Adipose tissue (tissue), 3 donors: ENCODE results near the gene PIGQ. TPM values are rescaled to one million over a fixed set of nuclear protein-coding genes. Genes with fewer than 3 reads are reported as not detected.

Source experiments
- H3K27ac ChIP-seq: one replicate; pipeline ENCODE4 v1.5.1; 2013; ENCODE audit warnings: low read depth, low read length
- WGBS, 3 donors: extraction: QIAGEN DNeasy Blood & Tissue Kit; methylation state at CpG; one replicate each; pipeline ENCODE4 v1.1.7; 2013; 5-methylcytosine and 5-hydroxymethylcytosine counted together
- polyA plus RNA-seq, 3 donors: library from polyadenylated mRNA; stranded (reverse); fragments of 200-250 nt; gene quantifications; one replicate each; pipeline ENCODE4 v1.2.3, GENCODE V29; 2013
- donor health status: healthy with polysubstance abuse.
- donor health status: Bipolar disorder and iron deficiency.
- donor health status: healthy.

Gene PIGQ
- polyA plus RNA-seq, 3 donors = 36.6 to 47.7 (median 37.6) TPM

DNA sequence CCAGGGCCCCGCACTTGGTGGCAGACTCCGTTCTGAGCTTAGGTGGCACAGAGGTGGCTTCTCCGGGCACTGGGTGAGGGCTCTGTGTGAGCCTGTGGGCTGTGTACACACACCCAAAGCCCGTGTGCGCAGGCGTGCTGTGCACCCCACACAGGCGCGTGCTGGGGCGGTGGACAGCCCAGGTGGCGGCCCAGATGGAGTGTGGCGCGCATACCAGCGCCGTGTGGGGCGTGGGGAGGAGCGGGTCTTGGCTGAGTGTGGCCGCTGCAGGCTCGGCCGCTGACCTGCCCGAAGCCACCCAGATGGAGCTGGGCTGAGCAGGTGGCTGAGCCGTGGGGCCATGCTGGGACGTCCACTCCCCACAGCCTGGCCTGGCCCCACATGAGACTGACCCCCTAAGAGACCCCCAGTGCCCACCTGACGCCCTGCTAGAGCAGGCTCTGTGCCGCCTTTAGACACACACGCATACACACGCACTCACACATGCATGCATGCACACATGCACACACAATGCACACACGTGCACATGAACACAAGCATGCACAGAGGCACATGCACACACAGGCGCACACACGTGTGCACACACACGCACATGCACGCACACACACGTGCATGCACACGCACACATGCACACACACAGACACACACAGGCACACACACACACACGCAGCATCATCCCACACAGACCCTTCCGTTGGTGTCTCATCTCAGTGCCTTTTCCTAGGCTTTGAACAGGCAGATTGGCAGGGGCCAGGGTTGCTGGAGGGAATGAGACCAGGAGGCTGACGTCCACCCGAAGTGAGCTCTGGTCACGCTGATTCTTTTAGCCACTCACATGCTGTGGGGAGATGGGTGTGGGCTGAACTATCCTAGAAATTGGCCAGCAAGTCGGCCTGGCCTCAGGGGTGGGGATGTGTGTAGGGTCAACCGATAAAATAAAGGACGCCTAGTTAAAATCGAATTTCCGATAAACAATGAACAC is 7.5 kb upstream of the PIGQ start:
- WGBS, 3 donors = 80 to 87% (median 86%) methylated on average over 41 to 43 of the region's 43 CpGs
- no peak overlapping the region for H3K27ac ChIP-seq

DNA sequence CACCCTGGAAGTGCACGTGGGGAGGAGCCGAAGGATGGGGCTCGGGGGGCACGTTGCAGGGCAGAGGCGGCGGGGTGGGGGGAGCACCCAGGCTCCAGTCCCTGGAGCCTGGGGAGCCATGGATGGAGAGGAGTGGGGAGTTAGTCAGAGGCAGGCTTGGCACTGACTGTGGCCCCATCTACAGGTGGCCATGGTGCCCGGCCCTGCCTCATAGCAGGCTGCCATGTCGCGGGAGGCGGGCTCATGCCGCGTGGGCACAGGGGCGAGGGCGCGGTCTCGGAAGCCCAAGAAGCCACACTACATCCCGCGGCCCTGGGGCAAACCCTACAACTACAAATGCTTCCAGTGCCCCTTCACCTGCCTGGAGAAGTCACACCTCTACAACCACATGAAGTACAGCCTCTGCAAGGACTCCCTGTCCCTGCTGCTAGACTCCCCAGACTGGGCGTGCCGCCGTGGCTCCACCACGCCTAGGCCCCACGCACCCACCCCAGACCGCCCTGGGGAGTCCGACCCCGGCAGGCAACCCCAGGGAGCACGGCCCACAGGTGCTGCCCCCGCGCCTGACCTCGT is 6.6 kb upstream of the PIGQ start:
- WGBS, 3 donors = 85 to 87% (median 85%) methylated on average over 29 to 30 of the region's 30 CpGs
- no peak overlapping the region for H3K27ac ChIP-seq

DNA sequence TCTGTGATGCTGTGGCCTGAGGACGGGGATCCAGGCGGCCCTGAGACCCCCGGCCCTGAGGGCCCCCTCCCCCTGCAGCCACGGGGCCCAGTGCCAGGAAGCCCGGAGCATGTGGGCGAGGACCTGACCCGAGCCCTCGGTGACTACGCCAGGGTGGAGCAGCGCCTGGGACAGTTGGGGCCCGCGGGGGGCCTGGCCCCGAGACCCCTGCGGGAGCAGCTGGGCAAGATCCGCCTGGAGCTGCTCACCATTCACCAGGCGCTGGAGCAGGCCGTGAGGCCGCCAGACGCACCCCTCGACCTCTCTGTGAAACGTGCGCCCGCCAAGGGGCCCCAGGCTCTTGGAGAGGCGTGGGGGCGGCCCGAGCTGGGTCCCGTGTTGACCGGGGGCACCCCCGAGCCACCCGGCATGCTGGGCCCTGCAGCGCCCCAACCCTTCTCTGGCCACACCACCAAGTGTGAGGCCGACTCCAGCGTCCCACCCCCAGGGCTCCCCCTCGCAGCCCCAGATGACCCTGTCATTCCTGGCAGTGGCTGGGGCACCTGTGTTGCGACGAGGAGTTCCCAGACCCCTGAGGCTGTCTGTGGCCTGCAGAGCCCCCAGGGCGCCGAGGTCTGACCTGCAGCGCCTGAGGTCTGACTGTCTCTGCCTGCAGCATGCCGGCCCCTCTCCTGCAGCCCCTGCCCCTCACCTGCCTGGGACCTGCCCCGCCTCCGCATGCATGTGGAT is 4.9 kb upstream of the PIGQ start:
- 80 to 86% (median 86%) methylated on average over 35 to 42 of the region's 42 CpGs for WGBS, 3 donors
- no peak overlapping the region for H3K27ac ChIP-seq

DNA sequence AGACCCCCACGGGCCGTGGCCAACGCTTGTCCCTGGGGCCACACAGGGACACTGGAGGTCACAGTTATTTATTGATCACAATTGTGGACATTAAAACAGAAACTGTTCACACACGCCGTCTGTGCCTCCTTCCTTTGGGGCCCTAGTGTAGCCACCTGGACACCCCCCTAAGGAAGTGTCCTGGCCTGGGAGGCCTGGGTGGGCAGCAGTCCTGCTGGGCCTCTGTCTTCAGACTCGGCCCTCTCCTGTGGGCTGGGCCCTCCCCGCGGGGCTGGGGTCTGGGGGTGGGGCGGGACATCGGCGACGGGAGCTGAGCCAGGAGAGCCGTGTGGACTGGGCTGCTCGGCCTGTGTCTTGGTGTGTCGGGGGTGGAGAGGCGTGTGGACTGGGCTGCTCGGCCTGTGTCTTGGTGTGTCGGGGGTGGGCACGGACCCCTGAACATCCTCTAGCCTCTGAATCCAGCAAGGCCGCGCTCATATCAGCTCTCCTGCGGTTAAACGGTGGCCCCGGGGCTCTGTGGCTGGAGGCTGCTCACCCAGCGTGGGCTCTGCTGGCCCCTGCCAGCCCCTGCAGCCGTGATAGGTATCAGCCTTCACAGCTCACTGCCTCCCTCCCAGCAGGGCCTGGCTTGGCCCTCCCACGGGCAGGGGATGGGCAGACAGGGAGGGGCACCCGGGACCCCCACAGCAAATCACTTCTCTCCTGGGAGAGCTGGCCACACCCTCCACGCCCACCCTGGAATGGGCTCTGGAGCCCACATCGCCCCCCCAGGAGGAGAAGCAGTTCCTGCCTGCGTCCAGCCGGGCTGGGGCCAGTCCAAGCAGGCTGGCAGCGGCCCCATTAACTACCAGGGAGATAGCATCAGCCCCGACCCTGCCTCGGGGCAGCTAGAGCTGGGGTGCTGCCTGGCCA is 4.1 kb upstream of the PIGQ start:
- 54 to 63% (median 61%) methylated on average over 33 to 35 of the region's 35 CpGs for WGBS, 3 donors
- H3K27ac ChIP-seq = no peak overlapping the region

DNA sequence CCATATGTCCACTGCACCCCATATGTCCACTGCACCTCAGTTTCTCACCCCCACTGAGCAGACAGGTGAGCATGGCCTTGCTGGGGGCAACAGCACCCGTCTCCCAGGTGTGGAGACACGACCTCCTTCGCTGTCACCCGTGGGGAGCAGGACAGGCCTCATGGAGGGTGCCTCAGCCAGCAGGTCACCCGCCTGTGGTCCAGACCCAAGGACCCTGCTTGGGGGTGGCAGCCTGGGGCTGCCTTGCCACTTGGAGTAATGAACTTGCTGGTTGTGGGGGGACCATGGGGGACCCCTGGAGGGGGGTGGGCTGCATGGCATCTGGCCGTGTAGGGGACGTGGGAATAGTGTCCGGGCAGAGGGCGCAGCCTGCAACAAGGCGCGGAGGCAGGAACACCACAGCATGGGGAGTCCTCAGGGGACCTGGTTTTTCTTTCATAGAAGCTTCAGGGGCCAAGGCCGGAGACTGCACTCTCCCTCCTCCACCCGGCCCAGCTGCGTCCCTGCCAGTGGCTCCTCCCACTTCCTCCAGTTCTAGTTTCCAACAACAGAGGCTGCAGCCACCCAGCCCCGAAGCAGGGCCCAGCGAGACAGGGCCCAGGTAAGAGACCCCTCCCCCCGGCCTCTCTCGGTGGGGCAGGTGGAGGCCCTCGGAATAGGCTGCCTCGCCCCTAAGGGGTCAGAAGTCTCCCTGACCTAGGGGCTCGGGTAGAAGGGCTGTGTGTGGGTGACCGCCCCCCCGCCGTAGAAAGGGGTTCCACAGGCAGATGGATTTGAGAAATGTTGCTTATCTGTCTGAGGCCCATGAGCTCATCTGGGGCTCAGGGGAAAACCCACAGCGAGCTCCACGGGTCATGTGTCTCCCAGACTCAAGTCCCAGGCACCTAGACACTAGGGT is 3.0 kb upstream of the PIGQ start, which contains the start of gene NHLRC4:
Gene NHLRC4 (plus strand): TSS at position 531 of the 898 bp plus-strand sequence. CDS start 1,043 bp downstream, outside the sequence.
- 19 to 46% (median 21%) methylated on average over 24 to 26 of the region's 26 CpGs for WGBS, 3 donors
- no peak within 1 kb of the TSS for H3K27ac ChIP-seq

DNA sequence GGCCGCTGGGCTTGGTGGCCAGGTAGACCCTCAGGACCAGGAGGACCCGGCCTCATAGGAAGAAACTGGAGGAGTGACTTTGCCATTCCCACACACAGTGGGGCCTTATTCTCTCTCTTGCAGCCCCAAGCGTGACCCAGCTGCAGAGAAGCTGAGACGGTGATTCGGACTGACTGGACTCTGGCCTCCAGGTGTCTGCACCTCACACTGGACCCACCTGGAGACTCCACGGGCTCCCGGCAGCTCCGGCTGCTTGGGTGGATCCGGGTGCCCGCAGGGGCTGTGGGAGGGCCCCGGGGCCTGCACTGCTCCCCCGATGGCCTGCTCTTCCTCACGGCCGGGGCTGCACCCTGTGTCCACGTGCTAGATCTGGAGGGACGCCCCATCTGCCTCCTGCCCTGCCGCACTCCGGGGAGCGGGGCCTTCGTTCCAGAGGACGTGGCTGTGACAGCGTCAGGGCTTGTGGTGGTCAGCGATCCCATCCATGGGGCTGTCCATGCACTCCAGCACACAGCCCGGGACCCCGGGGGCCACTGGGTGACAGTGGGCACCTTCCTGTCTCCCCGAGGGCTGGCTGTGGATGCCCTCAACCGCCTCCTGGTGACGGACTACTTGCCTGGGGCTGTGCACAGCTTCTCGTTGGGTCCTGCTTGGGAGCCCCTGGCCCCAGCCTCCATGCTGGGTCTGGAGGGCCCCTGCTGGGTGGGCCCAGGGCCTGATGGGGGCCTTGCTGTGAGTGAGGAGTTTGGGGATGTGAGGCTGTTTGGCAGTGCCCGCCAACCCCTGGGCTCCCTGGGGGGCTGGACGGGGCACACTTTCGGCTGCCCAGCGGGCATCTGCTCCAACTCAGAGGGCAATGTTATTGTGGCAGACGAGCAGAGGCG is 2.2 kb upstream of the PIGQ start:
- 89 to 92% (median 90%) methylated on average over 34 to 35 of the region's 35 CpGs for WGBS, 3 donors
- no peak overlapping the region for H3K27ac ChIP-seq

DNA sequence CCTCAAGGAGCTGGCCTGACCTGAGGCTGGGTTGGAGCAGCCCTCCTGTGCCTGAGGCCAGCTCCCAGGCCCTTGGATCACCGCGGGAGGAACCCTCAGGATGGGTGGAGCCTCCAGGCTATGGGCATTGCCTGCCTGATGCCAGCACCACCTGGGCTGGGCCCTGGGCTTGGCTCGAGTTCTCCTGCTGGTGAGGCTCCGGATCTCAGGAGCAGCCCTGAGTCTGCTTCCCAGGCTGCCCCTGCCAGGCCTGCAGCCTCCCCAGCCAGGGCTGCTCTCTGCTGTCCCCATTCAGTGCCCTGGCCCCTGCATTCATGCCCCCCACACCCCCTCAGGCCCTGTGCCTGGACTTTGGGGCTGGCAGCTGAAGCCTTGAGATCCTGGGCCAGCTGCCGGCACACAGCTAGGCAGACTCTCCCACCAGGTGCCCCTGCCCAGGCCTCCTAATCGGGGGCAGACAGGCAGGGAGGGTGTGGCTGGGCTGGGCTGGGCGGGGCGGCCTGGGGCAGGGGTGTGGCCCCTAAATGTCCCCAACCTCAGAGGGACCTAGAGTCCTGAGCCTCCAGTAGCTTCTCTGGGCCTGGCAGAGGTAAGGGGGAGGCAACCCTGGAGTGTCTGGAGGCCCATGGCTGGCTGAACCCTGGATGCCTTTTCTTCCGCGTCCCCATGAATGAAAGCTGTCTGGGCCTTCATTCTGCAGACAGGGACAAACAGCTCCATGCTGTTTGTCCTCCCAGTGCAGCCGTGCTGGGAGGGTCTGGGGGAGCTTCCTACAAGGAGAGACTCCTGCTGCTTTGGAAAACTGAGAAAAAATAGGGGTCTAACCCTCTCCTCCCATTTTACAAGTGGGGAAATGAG is 1.1 kb upstream of the PIGQ start:
- H3K27ac ChIP-seq = no peak overlapping the region
- WGBS, 3 donors = 58 to 84% (median 65%) methylated on average over 9 to 11 of the region's 11 CpGs

DNA sequence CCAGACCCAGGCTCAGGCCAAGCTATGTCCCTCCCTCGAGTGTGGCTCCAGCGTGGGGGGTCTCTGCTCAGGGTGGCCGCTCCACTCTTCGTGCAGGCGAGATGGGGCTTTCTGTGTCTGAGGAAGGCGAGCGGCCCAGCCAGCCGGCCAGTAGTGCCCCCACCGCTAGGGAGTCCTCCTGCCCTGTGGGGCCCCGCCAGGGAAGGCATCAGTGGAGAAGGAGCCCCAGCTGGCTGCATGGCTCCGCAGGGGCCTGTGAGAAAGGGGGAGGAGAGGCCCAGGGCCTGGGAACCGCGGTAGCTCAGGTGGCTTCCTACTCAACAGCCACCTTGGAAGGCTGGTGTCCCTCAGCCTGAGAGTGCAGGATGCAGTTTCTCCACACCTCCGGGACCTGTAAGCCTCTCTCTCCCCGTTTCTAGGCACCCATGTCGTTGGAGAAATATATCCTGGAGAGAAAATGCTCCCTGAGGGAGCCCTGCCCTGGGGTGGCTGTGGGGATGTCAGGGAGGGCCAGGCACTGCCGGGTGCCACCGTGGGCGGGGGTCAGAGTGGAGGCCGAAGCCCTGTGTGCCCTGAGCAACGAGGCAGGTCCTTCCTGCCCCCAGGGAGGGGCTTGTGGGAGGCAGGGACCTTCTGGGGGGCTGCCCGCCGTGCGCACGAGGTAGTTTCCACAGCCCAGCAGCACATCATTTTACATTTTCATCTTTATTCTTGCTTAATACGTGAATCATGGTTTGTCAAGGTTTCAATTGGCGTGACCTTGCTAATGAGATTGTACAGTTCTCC is 3.3 kb downstream of the PIGQ start:
- 82 to 88% (median 88%) methylated on average over 24 to 27 of the region's 27 CpGs for whole genome bisulfite sequencing, 3 donors

DNA sequence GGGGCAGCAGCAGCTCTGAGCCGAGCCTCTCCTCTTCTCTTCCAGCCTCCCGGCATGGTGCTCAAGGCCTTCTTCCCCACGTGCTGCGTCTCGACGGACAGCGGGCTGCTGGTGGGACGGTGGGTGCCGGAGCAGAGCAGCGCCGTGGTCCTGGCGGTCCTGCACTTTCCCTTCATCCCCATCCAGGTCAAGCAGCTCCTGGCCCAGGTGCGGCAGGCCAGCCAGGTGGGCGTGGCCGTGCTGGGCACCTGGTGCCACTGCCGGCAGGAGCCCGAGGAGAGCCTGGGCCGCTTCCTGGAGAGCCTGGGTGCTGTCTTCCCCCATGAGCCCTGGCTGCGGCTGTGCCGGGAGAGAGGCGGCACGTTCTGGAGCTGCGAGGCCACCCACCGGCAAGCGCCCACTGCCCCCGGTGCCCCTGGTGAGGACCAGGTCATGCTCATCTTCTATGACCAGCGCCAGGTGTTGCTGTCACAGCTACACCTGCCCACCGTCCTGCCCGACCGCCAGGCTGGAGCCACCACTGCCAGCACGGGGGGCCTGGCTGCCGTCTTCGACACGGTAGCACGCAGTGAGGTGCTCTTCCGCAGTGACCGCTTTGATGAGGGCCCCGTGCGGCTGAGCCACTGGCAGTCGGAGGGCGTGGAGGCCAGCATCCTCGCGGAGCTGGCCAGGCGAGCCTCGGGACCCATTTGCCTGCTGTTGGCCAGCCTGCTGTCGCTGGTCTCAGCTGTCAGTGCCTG is 4.4 kb downstream of the PIGQ start:
- 94 to 96% (median 95%) methylated on average over 42 to 46 of the region's 46 CpGs for WGBS, 3 donors
- no peak overlapping the region for H3K27ac ChIP-seq

More for the DNA sequence above, 3.3 kb downstream of the PIGQ start:
- no peak overlapping the region for H3K27ac ChIP-seq

DNA sequence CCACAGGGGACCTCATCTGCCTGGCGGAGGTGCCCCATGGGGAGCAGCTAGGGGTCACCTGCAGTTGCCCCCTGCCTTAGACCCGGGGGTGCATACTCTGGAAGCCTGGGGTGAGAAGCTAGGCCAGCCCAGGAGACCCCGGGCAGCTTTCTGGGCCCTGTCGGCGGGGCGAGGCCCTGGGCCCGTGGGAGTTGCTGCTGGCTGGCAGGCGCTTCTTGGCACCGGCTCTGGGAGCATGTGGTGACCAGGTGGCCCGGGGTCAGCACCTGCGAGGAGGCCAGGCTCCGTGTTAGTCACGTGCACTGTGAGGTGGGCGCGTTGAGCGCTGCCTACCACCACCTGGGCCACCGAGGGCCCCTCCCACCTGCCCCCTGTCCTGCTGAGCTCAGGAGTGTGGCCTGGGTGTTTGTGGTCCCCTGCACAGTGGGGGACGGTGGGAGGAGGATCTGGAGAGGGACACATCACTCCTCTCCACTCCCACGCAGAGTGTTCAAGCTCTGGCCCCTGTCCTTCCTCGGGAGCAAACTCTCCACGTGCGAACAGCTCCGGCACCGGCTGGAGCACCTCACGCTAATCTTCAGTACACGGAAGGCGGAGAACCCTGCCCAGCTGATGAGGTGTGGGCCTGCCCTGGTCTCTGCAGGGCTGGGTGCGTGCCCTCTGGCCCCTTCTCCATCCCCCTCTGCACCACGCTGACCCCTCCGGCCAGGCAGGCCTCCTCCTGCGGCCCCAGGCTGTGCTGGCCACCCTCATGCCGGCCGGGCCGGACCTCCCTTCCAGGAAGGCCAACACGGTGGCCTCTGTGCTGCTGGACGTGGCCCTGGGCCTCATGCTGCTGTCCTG is 5.8 kb downstream of the PIGQ start:
- 87 to 91% (median 89%) methylated on average over 32 to 36 of the region's 36 CpGs for WGBS, 3 donors

DNA sequence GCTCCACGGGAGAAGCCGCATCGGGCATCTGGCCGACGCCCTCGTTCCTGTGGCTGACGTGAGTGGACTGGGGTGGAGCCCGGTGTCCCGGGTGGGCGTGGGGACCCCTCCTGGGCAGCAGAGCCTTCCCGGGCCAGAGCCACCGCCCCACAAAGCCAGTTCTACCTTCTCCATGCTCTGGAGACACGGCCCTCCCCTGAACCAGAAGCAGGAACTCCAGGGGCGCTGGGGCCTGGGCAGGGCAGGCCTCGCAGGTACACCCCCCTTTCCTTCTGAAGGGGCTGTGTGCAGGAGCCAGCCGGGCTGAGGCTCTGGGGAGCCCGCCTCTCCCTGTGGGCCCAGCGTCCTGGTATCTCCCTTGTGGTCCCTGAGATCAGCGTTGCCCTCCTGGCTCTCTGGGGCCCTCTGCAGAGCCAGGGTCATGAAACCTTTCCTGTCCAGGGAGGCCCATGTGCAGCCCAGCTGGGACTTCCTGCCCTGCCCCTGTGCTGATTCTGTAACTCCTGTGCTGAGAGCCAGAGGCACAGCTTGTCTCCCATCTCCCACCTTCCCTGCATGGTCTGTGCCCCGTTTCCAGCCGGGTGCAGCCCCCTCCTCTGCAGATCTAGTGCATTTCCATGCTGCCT is 6.5 kb downstream of the PIGQ start:
- H3K27ac ChIP-seq = no peak overlapping the region

More for the DNA sequence above, 5.8 kb downstream of the PIGQ start:
- H3K27ac ChIP-seq = no peak overlapping the region

DNA sequence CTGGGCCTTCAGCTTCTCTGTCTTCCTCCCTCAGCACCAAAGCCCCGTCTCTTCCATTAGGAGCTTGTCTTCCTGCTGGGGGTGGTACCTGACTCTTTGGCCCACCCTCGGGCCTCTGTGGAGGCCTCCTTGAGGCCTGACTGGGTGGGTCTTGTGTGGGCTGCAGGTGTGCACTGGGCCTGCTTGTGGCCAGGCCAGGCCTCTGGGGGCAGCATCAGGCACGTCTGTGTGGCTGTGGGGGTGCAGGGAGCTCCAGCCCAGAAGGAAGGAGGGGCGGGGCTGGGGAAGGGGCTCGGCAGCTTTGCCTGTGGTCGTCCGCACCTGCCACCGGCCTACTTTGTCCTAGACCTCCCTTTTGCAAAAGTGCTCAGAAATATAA is 7.0 kb downstream of the PIGQ start:
- 70 to 75% (median 74%) methylated on average over 5 to 8 of the region's 8 CpGs for WGBS, 3 donors
- H3K27ac ChIP-seq = no peak overlapping the region

More for the DNA sequence above, 6.5 kb downstream of the PIGQ start:
- WGBS, 3 donors = 77 to 87% (median 81%) methylated on average over 19 to 21 of the region's 21 CpGs

DNA sequence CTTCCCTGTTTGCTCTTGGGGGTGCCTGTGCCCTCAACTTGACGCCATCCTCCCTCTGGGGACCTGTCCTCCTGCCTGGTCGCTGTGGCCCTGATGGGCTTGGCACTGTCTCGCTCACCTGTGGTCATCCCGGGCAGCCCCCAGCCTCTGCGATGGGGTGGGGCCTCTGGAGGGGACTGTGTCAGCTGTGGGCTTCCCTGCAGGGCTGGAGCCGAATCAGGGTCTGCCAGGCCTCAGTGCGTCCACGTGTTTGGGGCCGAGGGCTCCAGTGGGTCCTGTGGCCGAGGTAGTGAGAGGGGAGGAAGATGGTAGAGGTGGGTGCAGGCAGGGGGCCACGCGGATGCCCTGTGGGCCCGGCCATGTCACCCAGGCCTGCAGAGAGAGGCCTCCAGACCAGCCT is 8.0 kb downstream of the PIGQ start:
- 91 to 98% (median 92%) methylated on average over 13 of the region's 13 CpGs for WGBS, 3 donors
- no peak overlapping the region for H3K27ac ChIP-seq
